SU-DHL-6 (cell line): ENCODE measurements around the gene KDM4B.

ENCODE experiments used
- EZH2phosphoT487 ChIP-seq: fragments of 200-600 bp; sonication (generic), shearing (Covaris generic); conservative IDR thresholded peaks from 2 replicates; pipeline ENCODE4 v1.6.1; 2018; ENCODE audit warnings: mild to moderate bottlenecking, antibody characterized with exemption, low read length, moderate library complexity, mixed read lengths
- TF ChIP-seq, protein P1 (sequence below): fragments of 200-600 bp; sonication (generic); IDR thresholded peaks from one replicate; pipeline ENCODE4 v1.5.1; 2017; ENCODE audit warnings: antibody characterized with exemption, mild to moderate bottlenecking, low read length, moderate library complexity; ENCODE audit not compliant: insufficient read depth, poor library complexity, severe bottlenecking

DNA sequence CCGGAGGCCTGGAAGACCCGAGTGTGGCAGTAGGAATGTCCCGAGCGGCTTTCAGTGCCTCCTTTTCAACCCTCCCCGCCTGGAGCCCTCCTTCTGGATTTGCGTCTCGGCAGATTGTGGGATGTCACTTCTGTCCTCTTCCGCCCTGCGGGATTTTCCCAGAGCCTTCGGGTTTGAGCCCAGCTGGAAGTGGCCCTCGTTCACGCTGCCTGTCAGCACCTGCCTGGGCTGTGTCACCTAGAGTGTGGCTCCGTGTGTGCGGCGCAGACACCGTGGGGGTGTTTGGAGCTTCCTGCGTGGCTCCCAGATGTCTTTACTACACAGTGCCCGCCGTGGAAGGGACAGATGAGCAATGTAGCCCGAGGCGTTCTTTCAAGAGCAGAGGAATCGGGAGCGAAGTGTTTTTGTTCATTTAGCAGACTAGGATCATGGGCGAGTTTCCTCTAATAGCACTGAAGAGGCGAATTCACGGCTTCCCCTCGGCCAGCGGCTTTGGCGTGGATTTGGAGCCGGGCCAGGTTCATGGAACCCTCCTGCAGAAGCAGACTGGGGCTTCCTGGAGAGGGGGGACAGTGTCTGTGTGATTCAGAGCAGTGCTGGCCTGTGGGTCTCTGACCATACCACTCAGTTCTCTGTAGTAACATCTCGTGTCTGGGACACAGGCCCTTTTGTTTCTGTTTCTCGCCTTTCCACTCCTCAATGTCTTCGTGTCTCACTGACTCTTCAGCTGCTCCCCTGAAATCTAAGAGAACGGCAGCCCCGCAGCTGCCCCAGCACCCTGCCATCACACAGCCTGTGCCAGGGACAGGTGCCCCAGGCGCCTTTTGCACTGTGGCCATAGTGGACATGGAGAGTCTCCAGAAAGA is 68.0 kb downstream of the KDM4B start:
- TF ChIP-seq, protein P1, sequence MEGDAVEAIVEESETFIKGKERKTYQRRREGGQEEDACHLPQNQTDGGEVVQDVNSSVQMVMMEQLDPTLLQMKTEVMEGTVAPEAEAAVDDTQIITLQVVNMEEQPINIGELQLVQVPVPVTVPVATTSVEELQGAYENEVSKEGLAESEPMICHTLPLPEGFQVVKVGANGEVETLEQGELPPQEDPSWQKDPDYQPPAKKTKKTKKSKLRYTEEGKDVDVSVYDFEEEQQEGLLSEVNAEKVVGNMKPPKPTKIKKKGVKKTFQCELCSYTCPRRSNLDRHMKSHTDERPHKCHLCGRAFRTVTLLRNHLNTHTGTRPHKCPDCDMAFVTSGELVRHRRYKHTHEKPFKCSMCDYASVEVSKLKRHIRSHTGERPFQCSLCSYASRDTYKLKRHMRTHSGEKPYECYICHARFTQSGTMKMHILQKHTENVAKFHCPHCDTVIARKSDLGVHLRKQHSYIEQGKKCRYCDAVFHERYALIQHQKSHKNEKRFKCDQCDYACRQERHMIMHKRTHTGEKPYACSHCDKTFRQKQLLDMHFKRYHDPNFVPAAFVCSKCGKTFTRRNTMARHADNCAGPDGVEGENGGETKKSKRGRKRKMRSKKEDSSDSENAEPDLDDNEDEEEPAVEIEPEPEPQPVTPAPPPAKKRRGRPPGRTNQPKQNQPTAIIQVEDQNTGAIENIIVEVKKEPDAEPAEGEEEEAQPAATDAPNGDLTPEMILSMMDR, result no peak
- no peak for TF ChIP-seq EZH2phosphoT487
